BE2C (cell line): Measurements from ENCODE around the gene MBD5.

Experiments used
- DNase-seq: peaks from one replicate; pipeline ENCODE4 v3.0.0-alpha.2; 2020
- H3K27me3 ChIP-seq: fragments of 250-450 bp; sonication (Bioruptor Pico); 2 replicates; pipeline ENCODE4 v1.5.1; 2020; ENCODE audit warnings: mild to moderate bottlenecking
- H3K36me3 ChIP-seq: fragments of 250-450 bp; sonication (Bioruptor Pico); 2 replicates; pipeline ENCODE4 v1.5.1; 2020; ENCODE audit warnings: mild to moderate bottlenecking
- H3K4me1 ChIP-seq: fragments of 250-450 bp; sonication (Bioruptor Pico); 2 replicates; pipeline ENCODE4 v1.5.1; 2020
- H3K4me3 ChIP-seq: 2 replicates; pipeline ENCODE4 v1.5.1; 2011; ENCODE audit warnings: low read depth, low read length
- H3K9me3 ChIP-seq: fragments of 250-450 bp; sonication (Bioruptor Pico); 2 replicates; pipeline ENCODE4 v1.5.1; 2020
- CTCF ChIP-seq: IDR thresholded peaks from 2 replicates; pipeline ENCODE4 v1.5.1; 2012; ENCODE audit warnings: mild to moderate bottlenecking, low read depth, low read length

Gene MBD5

GRCh38 chr2:148430101-148430500 is 409.2 kb downstream of the MBD5 start:
- DNase-seq: no peak
- H3K4me1 ChIP-seq: no peaks in the 10 kb centered on the region
- no peaks in the 10 kb centered on the region for H3K9me3 ChIP-seq
- no peak overlapping the region for H3K4me3 ChIP-seq
- TF ChIP-seq CTCF: no peak
- H3K27me3 ChIP-seq: no peaks in the 10 kb centered on the region
- H3K36me3 ChIP-seq: no peaks in the 10 kb centered on the region

GRCh38 chr2:148447877-148448276 is 427.0 kb downstream of the MBD5 start:
- H3K4me3 ChIP-seq: no peak overlapping the region
- H3K9me3 ChIP-seq: no peaks in the 10 kb centered on the region
- no peaks in the 10 kb centered on the region for H3K27me3 ChIP-seq
- DNase-seq: no peak
- no peak for TF ChIP-seq CTCF
- no peaks in the 10 kb centered on the region; the same call in 1 of the 2 replicates for H3K4me1 ChIP-seq
- H3K36me3 ChIP-seq: no peaks in the 10 kb centered on the region

GRCh38 chr2:148450531-148450930 is 429.6 kb downstream of the MBD5 start:
- no peak for DNase-seq
- H3K4me3 ChIP-seq: no peak overlapping the region

GRCh38 chr2:148451046-148451445 is 430.2 kb downstream of the MBD5 start:
- Histone ChIP-seq H3K36me3 (no peaks in the 10 kb centered on the region), H3K9me3 (no peaks in the 10 kb centered on the region), H3K4me3 (no peak overlapping the region), H3K4me1 (no peaks in the 10 kb centered on the region; the same call in none of the 2 replicates), H3K27me3 (no peaks in the 10 kb centered on the region)
- TF ChIP-seq CTCF: no peak
- DNase-seq: no peak

More at GRCh38 chr2:148450531-148450930, 429.6 kb downstream of the MBD5 start:
- no peaks in the 10 kb centered on the region; the same call in 1 of the 2 replicates for H3K4me1 ChIP-seq
- no peaks in the 10 kb centered on the region for H3K27me3 ChIP-seq
- TF ChIP-seq CTCF: no peak
- no peaks in the 10 kb centered on the region for H3K9me3 ChIP-seq
- no peaks in the 10 kb centered on the region for H3K36me3 ChIP-seq

- no peaks in the 10 kb centered on the region for H3K36me3 ChIP-seq
- no peaks in the 10 kb centered on the region for H3K9me3 ChIP-seq
- TF ChIP-seq CTCF: no peak
- no peaks in the 10 kb centered on the region; the same call in none of the 2 replicates for H3K4me1 ChIP-seq
- no peak for DNase-seq
- H3K27me3 ChIP-seq: no peaks in the 10 kb centered on the region
- no peak overlapping the region for H3K4me3 ChIP-seq
These were observed 434.9 kb downstream of the MBD5 start for GRCh38 chr2:148455791-148456190.

GRCh38 chr2:148458171-148458570 is 437.3 kb downstream of the MBD5 start:
- TF ChIP-seq CTCF: no peak
- H3K4me3 ChIP-seq: no peak overlapping the region
- H3K4me1 ChIP-seq: no peaks in the 10 kb centered on the region; the same call in 1 of the 2 replicates
- H3K27me3 ChIP-seq: no peaks in the 10 kb centered on the region
- no peak for DNase-seq
- H3K36me3 ChIP-seq: no peaks in the 10 kb centered on the region
- no peaks in the 10 kb centered on the region for H3K9me3 ChIP-seq
